Activated naive CD4-positive, alpha-beta T cell treated with anti-CD3 and anti-CD28 coated beads for 36 hours (primary cell): ENCODE results near the gene IGF2R. TPM values are rescaled to one million over a fixed set of nuclear protein-coding genes. Genes with fewer than 3 reads are reported as not detected.

ENCODE experiments used
- total RNA-seq, 2 experiments: library from RNA; stranded (reverse); gene quantifications; one replicate each; pipeline ENCODE4 v1.2.3, GENCODE V29; 2021

IGF2R gene
- total RNA-seq, 2 experiments from 2014 or later: 42.1 to 44.5 TPM

Other genes with a start within 250 kb of the IGF2R start
- gene WTAP, start 241.6 kb upstream of the IGF2R start, total RNA-seq: 10 to 100 TPM; 87.5 to 91.6 TPM
- gene ACAT2, start 207.0 kb upstream of the IGF2R start, total RNA-seq: 10 to 100 TPM; 84.9 to 92.4 TPM
- gene TCP1, start 179.5 kb upstream of the IGF2R start, total RNA-seq: 100 to 1,000 TPM; 420 to 425 TPM
- gene MRPL18, start 178.6 kb upstream of the IGF2R start, total RNA-seq: 10 to 100 TPM; 65.1 to 75.8 TPM
- gene PNLDC1, start 168.8 kb upstream of the IGF2R start, total RNA-seq: under 1 TPM in 1 of 2 experiments, not detected in 1; 0.40 TPM
- gene MAS1, start 78.1 kb upstream of the IGF2R start, total RNA-seq: not detected
- not detected for gene SLC22A1, start 152.7 kb downstream of the IGF2R start, total RNA-seq